Glomerular endothelial cell (primary cell): ENCODE measurements around the gene KIAA1586. TPM values are rescaled to one million over a fixed set of nuclear protein-coding genes. Genes with fewer than 3 reads are reported as not detected.
"Not testable (repeated sequence)": the region's sequence is repeated elsewhere in the genome, so short reads cannot be mapped to it uniquely, and the experiment has no call there.

Experiments used
- DNase-seq: peaks from one replicate; pipeline ENCODE4 v3.0.0-alpha.2; 2011; ENCODE audit warnings: low read depth, low spot score; ENCODE audit errors: extremely low read depth
- total RNA-seq: library from RNA; depleted of rRNA; stranded (reverse); fragments of >200 nt; gene quantifications from 2 replicates; pipeline ENCODE4 v1.2.3, GENCODE V29; 2015

KIAA1586 gene
- total RNA-seq, 1 donor from 2014 or later, result 7.5 TPM

GRCh38 chr6:57044568-57044967, 1.9 kb upstream of the KIAA1586 start:
- DNase-seq, result no peak

DNA sequence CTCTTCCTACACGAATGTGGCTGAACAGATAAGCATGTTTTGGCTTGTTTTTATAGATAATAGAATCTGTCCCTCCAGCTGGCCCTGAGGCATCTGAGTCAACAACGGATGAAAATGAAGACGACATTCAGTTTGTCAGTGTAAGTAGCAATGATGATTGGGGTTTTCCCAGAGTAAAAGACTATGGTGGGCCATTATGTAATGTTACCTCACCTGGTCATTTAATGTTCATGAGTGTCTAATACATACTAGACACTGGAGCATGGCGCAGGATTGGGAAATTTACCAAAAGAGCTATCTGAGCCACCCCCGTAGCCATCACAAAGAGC, 728 bp downstream of the KIAA1586 start:
- not testable (repeated sequence) for DNase-seq

DNA sequence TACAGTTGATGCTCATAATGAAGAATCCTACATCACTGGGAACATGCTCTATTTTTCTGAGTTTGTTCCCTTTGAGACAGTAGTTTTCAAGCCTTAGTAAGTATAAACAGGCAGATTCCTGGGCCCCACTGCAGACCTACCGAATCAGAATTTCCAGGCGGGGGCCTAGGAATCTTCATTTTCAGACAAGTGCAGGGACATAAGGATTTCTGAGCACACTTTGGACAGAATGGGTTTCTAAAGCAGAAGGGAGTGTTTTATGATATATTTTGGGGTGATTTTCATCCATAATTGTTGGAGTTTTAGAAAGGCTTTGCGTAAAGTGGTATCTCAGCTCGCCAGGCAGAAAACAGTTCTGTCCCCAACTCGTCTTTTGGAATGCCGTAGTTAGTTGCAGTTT, 1.4 kb downstream of the KIAA1586 start:
- DNase-seq, result not testable (repeated sequence)

DNA sequence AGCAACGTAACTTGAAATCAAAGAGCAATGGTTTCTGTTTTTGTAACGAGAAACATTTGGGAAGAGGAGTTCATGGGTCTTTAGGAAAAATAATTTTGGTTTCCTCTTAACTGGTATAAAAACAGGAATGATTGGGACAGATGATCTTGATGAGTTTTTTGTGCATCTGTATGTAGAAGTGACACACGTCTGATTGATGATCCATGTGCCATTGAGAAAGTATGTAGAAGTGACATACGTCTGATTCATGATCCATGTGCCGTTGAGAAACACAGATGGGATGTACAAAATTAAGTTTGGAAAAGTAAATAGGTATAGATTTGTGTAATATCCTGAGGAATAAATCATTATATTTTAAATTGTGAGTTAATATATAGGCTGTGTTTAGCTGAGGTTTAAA, 2.1 kb downstream of the KIAA1586 start:
- DNase-seq, result no peak

DNA sequence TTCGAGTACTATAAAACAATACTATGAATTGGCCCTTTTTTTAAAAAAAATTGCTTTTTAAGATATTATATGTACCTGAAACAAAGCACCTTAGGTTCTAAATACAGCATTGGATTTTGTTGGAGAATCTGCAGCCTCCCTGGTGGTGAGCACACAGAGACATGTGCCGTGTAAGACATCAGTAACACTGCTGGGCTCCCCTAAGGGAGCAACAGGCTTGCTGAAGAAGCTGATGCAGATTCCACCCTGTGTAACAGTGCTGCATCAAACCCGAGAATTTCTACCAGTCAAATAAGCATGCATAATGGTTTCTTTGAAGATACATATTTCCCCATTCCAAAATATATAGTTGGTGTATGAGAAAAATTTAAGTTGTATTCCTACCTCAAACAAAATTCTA, 17.4 kb downstream of the KIAA1586 start:
- no peak for DNase-seq

- DNase-seq, result no peak
These were observed 18.3 kb downstream of the KIAA1586 start for GRCh38 chr6:57064809-57065208.

- DNase-seq, result no peak
These were observed 21.6 kb downstream of the KIAA1586 start for GRCh38 chr6:57068061-57068460.

DNA sequence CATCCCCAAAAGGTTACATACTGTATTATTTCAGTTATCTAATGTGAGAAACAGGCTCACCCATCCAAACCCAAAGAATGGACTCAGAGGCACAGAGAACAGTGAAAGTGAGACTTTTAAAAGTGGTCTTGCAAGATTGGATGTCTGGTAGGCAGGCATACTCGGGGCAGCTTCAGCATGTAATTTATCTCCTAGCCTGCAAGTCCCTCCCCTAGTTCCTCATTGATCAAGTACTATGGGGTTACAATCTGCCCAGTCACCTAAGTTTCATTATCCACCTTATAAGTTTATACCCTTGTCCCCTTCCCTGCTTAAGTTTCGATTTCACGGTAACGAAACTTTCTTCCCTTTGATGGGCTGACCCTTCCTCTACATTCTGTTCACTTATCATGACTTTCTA, 22.7 kb downstream of the KIAA1586 start:
- no peak for DNase-seq

GRCh38 chr6:57069920-57070331, 23.4 kb downstream of the KIAA1586 start:
- no peak for DNase-seq

DNA sequence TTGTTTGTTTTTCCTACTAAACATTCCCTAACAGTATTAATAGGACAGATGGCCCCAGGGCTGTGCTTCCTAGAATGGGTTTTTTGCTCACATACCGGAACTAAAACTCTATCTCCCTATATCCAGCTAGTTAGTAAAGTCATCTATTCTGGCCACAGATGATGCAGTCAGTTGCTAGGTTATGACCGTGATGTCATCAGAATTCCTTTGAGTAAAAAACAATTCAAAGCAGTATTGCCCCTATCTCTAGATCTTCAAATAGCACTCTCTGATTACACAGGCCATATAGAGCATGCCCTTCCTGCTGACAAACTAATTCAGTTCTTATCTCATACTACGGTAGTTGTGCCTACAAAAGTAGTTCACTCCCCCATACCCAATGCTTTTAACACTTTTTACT, 25.6 kb downstream of the KIAA1586 start:
- DNase-seq, result no peak

GRCh38 chr6:57074383-57074782, 27.9 kb downstream of the KIAA1586 start:
- no peak for DNase-seq

DNA sequence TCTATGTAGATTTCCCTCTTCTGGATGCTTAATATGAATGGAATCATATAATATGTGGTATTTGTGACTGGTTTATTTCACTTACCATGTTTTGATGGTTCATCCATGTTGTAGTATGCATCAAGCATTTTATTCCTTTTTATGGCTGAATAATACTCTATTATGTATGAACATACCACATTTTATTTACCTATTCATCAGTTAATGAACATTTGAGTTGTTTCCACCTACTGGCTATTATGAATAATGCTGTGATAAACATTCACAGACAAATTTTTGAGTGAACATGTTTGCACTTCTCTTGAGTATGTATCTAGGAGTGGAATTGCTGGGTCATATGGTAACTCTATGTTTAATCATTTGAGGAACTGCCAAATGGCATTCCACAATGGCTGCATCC, 28.6 kb downstream of the KIAA1586 start:
- no peak for DNase-seq

DNA sequence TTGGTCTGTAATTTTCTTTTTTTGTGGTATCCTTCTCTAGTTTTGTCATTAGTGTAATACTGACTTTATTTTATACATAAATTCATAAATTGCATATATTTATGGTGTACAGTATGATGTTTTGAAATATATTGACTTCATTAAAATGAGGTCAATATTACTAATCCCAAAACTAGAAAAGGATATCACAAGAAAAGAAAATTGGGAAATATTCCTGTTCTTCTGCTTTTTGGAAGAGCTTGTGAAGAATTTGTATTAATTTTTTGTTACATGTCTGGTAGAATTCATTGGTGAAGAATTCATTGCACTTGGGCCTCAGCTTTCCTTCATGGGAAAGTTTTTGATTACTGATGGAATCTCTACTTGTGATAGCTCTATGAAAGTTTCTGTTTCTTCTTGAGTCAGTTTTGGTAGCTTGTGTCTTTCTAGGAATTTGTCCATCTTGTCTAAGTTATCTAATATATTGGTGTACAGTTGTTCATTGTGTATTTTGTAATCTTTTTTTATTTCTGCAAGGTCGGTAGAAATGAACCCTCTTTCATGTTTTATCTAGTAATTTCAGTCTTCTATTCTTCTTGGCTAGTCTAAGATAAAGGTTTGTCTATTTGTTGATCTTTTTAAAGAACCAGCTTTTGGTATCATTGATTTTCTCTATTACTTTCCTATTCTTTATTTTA, 32.2 kb downstream of the KIAA1586 start:
- DNase-seq, result no peak

DNA sequence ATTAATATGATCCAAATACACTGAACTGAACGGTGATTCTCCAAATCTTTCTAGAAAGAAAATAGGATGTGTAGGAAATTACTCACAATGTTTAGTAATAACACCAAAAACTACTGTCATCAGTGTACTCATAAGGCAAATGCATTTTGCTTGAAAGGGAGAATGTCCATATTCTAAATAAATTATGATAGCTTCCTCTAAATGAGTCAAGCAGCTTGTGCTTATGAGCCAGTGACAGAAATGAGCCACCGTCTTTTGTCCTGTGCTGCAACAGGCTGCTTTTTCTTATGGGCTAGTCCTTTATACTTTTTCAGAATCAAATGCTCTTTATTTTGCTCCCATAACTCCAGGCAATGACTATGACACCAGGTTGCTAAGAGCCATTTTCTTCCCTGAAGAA, 39.0 kb downstream of the KIAA1586 start:
- DNase-seq, result no peak

- DNase-seq, result no peak
These were observed 40.4 kb downstream of the KIAA1586 start for GRCh38 chr6:57086843-57087242.

GRCh38 chr6:57087916-57088315, 41.4 kb downstream of the KIAA1586 start:
- no peak for DNase-seq

GRCh38 chr6:57089265-57089664, 42.8 kb downstream of the KIAA1586 start:
- no peak for DNase-seq

- peak; percentile 62 for DNase-seq
These were observed 43.4 kb downstream of the KIAA1586 start, which contains the start of gene ZNF451 for GRCh38 chr6:57089687-57090457. Gene ZNF451 (plus strand): TSS chr6:57090188. CDS start chr6:57090254, 66 bp downstream.

GRCh38 chr6:57090458-57091067, 44.1 kb downstream of the KIAA1586 start:
- DNase-seq, result not testable (repeated sequence)

GRCh38 chr6:57091375-57091774, 44.9 kb downstream of the KIAA1586 start:
- not testable (repeated sequence) for DNase-seq

DNA sequence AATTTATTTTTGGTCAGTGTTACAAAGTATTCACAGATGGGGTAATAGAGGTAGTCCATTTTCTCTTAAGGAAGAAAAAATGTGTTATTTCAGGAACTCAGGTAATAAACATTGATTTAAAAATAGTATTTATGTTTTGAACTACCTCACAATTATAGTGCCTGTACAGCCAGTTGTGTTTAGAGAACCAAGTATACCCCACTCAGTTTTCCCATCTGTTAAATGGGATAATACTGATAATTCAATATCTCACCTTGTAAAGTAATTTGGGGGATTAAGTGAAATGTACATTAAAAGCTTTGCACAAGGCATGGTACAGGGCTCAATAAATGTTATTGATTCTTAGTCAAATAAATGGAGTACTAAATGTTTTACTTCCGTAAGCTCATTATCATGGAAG, 48.2 kb downstream of the KIAA1586 start:
- DNase-seq, result no peak

DNA sequence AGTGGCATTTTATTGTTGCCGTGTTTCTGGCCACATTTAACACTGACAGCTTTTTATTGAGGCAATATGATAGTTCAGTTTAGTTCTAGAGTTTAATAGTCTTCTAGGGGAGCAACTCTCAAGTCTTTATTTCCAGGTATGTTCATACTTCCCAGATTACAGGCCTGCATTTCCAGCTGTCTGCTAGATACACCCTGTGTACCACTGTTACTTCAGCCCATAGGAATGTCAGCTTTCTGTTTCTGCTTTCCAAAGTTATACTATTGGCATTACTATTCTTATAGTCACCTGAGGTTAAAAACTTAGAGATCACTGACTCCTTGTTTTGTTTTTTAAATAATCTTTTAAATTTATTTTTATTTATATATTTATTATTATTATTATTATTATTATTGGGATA, 51.1 kb downstream of the KIAA1586 start:
- DNase-seq, result no peak
